Measurements from ENCODE around the gene PRLHR.
A peak's percentile ranks its signal among the peaks of the same experiment; 100 is the strongest.
"Not testable (repeated sequence)": the region's sequence is repeated elsewhere in the genome, so short reads cannot be mapped to it uniquely, and the experiment has no call there.

PRLHR gene

GRCh38 chr10:118595598-118596425 lies at the start of gene PRLHR:
PRLHR (minus strand) TSS chr10:118595648; CDS start chr10:118595244, 404 bp downstream.
- Mint-ChIP-seq H3K9me3 (peaks cover 3% of the 10 kb centered on the region), H3K4me3 (no peak within 1 kb of the TSS), H3K4me1 (peaks cover 17% of the 10 kb centered on the region), H3K27me3 (peaks cover 92% of the 10 kb centered on the region), H3K36me3 (no peaks in the 10 kb centered on the region), H3K27ac (no peak within 1 kb of the TSS)
- peak; percentile 16 for ATAC-seq

- Mint-ChIP-seq H3K4me1 (no peaks in the 10 kb centered on the region), H3K27me3 (peaks cover 1% of the 10 kb centered on the region), H3K36me3 (no peaks in the 10 kb centered on the region), H3K27ac (no peak overlapping the region), H3K9me3 (peaks cover 3% of the 10 kb centered on the region), H3K4me3 (no peak overlapping the region)
- no peak for ATAC-seq
Measured at GRCh38 chr10:118642228-118642627, 46.8 kb upstream of the PRLHR start.

GRCh38 chr10:118638680-118639079 lies 43.2 kb upstream of the PRLHR start:
- no peak overlapping the region for H3K4me3 Mint-ChIP-seq
- no peaks in the 10 kb centered on the region for H3K36me3 Mint-ChIP-seq
- no peaks in the 10 kb centered on the region for H3K4me1 Mint-ChIP-seq
- peaks cover 3% of the 10 kb centered on the region for H3K9me3 Mint-ChIP-seq
- no peak for ATAC-seq
- no peak overlapping the region for H3K27ac Mint-ChIP-seq
- peaks cover 7% of the 10 kb centered on the region for H3K27me3 Mint-ChIP-seq

- H3K27ac Mint-ChIP-seq: no peak overlapping the region
- H3K4me3 Mint-ChIP-seq: no peak overlapping the region
- H3K36me3 Mint-ChIP-seq: no peaks in the 10 kb centered on the region
Measured at GRCh38 chr10:118635674-118636402, 40.4 kb upstream of the PRLHR start.

GRCh38 chr10:118633786-118634185 lies 38.3 kb upstream of the PRLHR start:
- Mint-ChIP-seq H3K4me1 (no peaks in the 10 kb centered on the region), H3K27ac (no peak overlapping the region), H3K27me3 (peaks cover 22% of the 10 kb centered on the region), H3K36me3 (no peaks in the 10 kb centered on the region), H3K4me3 (no peak overlapping the region), H3K9me3 (no peaks in the 10 kb centered on the region)
- ATAC-seq: no peak

More at GRCh38 chr10:118635674-118636402, 40.4 kb upstream of the PRLHR start:
- peaks cover 3% of the 10 kb centered on the region for H3K9me3 Mint-ChIP-seq
- H3K4me1 Mint-ChIP-seq: no peaks in the 10 kb centered on the region
- peak; percentile 29 for ATAC-seq
- peaks cover 8% of the 10 kb centered on the region for H3K27me3 Mint-ChIP-seq

- no peak overlapping the region for H3K4me3 Mint-ChIP-seq
- no peaks in the 10 kb centered on the region for H3K9me3 Mint-ChIP-seq
- peaks cover 28% of the 10 kb centered on the region for H3K27me3 Mint-ChIP-seq
- no peaks in the 10 kb centered on the region for H3K4me1 Mint-ChIP-seq
- no peak overlapping the region for H3K27ac Mint-ChIP-seq
- no peaks in the 10 kb centered on the region for H3K36me3 Mint-ChIP-seq
- no peak for ATAC-seq
Measured at GRCh38 chr10:118629211-118629610, 33.8 kb upstream of the PRLHR start.

GRCh38 chr10:118628397-118628796 lies 32.9 kb upstream of the PRLHR start:
- Mint-ChIP-seq H3K27ac (no peak overlapping the region), H3K4me3 (no peak overlapping the region), H3K4me1 (no peaks in the 10 kb centered on the region), H3K9me3 (peaks cover 3% of the 10 kb centered on the region), H3K36me3 (no peaks in the 10 kb centered on the region), H3K27me3 (peaks cover 36% of the 10 kb centered on the region)
- no peak for ATAC-seq

GRCh38 chr10:118626953-118627352 lies 31.5 kb upstream of the PRLHR start:
- no peak for ATAC-seq
- Mint-ChIP-seq H3K27ac (no peak overlapping the region), H3K36me3 (no peaks in the 10 kb centered on the region), H3K4me1 (no peaks in the 10 kb centered on the region), H3K27me3 (peaks cover 44% of the 10 kb centered on the region), H3K4me3 (no peak overlapping the region), H3K9me3 (peaks cover 3% of the 10 kb centered on the region)

- peaks cover 3% of the 10 kb centered on the region for H3K9me3 Mint-ChIP-seq
- no peak overlapping the region for H3K27ac Mint-ChIP-seq
- H3K36me3 Mint-ChIP-seq: no peaks in the 10 kb centered on the region
- peaks cover 53% of the 10 kb centered on the region for H3K27me3 Mint-ChIP-seq
- no peak overlapping the region for H3K4me3 Mint-ChIP-seq
- ATAC-seq: no peak
- H3K4me1 Mint-ChIP-seq: no peaks in the 10 kb centered on the region
Measured at GRCh38 chr10:118625504-118625903, 30.1 kb upstream of the PRLHR start.

- no peak for ATAC-seq
- Mint-ChIP-seq H3K36me3 (no peaks in the 10 kb centered on the region), H3K27me3 (peaks cover 53% of the 10 kb centered on the region), H3K4me3 (no peak overlapping the region), H3K27ac (no peak overlapping the region), H3K9me3 (peaks cover 3% of the 10 kb centered on the region), H3K4me1 (no peaks in the 10 kb centered on the region)
Measured at GRCh38 chr10:118624747-118625146, 29.3 kb upstream of the PRLHR start.

- Mint-ChIP-seq H3K27ac (no peak overlapping the region), H3K27me3 (peaks cover 65% of the 10 kb centered on the region), H3K36me3 (no peaks in the 10 kb centered on the region), H3K9me3 (peaks cover 7% of the 10 kb centered on the region), H3K4me1 (no peaks in the 10 kb centered on the region), H3K4me3 (no peak overlapping the region)
- ATAC-seq: no peak
Measured at GRCh38 chr10:118621304-118621942, 26.0 kb upstream of the PRLHR start.

- H3K4me1 Mint-ChIP-seq, H3K36me3 Mint-ChIP-seq, H3K9me3 Mint-ChIP-seq, H3K4me3 Mint-ChIP-seq, H3K27ac Mint-ChIP-seq, ATAC-seq, H3K27me3 Mint-ChIP-seq: not testable (repeated sequence)
Measured at GRCh38 chr10:118613863-118614262, 18.4 kb upstream of the PRLHR start.

- no peak for ATAC-seq
- H3K9me3 Mint-ChIP-seq: peaks cover 8% of the 10 kb centered on the region
- H3K4me3 Mint-ChIP-seq: no peak overlapping the region
- H3K36me3 Mint-ChIP-seq: no peaks in the 10 kb centered on the region
- no peaks in the 10 kb centered on the region for H3K4me1 Mint-ChIP-seq
- H3K27ac Mint-ChIP-seq: no peak overlapping the region
- H3K27me3 Mint-ChIP-seq: no peaks in the 10 kb centered on the region
Measured at GRCh38 chr10:118610577-118610976, 15.1 kb upstream of the PRLHR start.

GRCh38 chr10:118607768-118608354 lies 12.4 kb upstream of the PRLHR start:
- Mint-ChIP-seq H3K27me3 (no peaks in the 10 kb centered on the region), H3K4me1 (no peaks in the 10 kb centered on the region), H3K9me3 (peaks cover 8% of the 10 kb centered on the region), H3K27ac (no peak overlapping the region), H3K4me3 (no peak overlapping the region), H3K36me3 (no peaks in the 10 kb centered on the region)
- ATAC-seq: no peak

GRCh38 chr10:118605694-118606093 lies 10.2 kb upstream of the PRLHR start:
- ATAC-seq: no peak
- no peaks in the 10 kb centered on the region for H3K36me3 Mint-ChIP-seq
- no peak overlapping the region for H3K27ac Mint-ChIP-seq
- peaks cover 5% of the 10 kb centered on the region for H3K27me3 Mint-ChIP-seq
- no peak overlapping the region for H3K4me3 Mint-ChIP-seq
- H3K9me3 Mint-ChIP-seq: peaks cover 8% of the 10 kb centered on the region
- no peaks in the 10 kb centered on the region for H3K4me1 Mint-ChIP-seq
